ENCODE results near the gene BRSK2.

- TF ChIP-seq, protein P1, sequence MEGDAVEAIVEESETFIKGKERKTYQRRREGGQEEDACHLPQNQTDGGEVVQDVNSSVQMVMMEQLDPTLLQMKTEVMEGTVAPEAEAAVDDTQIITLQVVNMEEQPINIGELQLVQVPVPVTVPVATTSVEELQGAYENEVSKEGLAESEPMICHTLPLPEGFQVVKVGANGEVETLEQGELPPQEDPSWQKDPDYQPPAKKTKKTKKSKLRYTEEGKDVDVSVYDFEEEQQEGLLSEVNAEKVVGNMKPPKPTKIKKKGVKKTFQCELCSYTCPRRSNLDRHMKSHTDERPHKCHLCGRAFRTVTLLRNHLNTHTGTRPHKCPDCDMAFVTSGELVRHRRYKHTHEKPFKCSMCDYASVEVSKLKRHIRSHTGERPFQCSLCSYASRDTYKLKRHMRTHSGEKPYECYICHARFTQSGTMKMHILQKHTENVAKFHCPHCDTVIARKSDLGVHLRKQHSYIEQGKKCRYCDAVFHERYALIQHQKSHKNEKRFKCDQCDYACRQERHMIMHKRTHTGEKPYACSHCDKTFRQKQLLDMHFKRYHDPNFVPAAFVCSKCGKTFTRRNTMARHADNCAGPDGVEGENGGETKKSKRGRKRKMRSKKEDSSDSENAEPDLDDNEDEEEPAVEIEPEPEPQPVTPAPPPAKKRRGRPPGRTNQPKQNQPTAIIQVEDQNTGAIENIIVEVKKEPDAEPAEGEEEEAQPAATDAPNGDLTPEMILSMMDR (IDR thresholded peaks at IDR 0.05 in 4 of 5, conservative IDR thresholded peaks at IDR 0.05 in 1 of 5), result no peak
- TF ChIP-seq POLR2A (IDR thresholded peaks at IDR 0.05), result no peak
Measured at GRCh38 chr11:1482581-1483444, 93.1 kb downstream of the BRSK2 start.
